GM12878 (cell line): Measurements from ENCODE around the gene SCAI.
"Not testable (repeated sequence)": the region's sequence is repeated elsewhere in the genome, so short reads cannot be mapped to it uniquely, and the experiment has no call there.

Experiments
- EP300 ChIP-seq, 2 experiments: fragments of 150-350 bp in 1 of 2; IDR thresholded peaks; 2 replicates each; pipeline ENCODE4 v1.6.1; 2011 to 2012; ENCODE audit warnings: low read depth in 2 of 2, low read length in 2 of 2, borderline replicate concordance in 1 of 2, improper control_type of control experiment in 1 of 2, inconsistent platforms in 1 of 2; ENCODE audit not compliant: control insufficient read depth in 1 of 2
- KDM1A ChIP-seq: fragments of 200-600 bp; sonication (generic); IDR thresholded peaks from 2 replicates; pipeline ENCODE4 v1.6.1; 2016; ENCODE audit warnings: borderline replicate concordance
- POLR2A ChIP-seq: IDR thresholded peaks from 2 replicates; pipeline ENCODE4 v1.6.1; 2011; ENCODE audit warnings: low read depth, mild to moderate bottlenecking, low read length
- REST ChIP-seq: IDR thresholded peaks from 2 replicates; pipeline ENCODE4 v1.6.1; 2012; ENCODE audit warnings: mild to moderate bottlenecking, low read depth, low read length
- SIN3A ChIP-seq: IDR thresholded peaks from 2 replicates; pipeline ENCODE4 v1.6.1; 2012; ENCODE audit warnings: low read depth, low read length, improper control_type of control experiment
- SP1 ChIP-seq: IDR thresholded peaks from one replicate; pipeline ENCODE4 v1.6.1; 2011; ENCODE audit warnings: low read depth, low read length
- TF ChIP-seq, protein P1 (sequence below), 3 experiments: IDR thresholded peaks in 2 of 3; conservative IDR thresholded peaks in 1 of 3; 2 replicates each; pipeline ENCODE4 v1.5.1; 2011; ENCODE audit warnings: low read depth in 3 of 3, low read length in 3 of 3, mild to moderate bottlenecking in 3 of 3, control low read depth in 2 of 3, moderate library complexity in 2 of 3, inconsistent platforms in 1 of 3, mixed read lengths in 1 of 3; ENCODE audit not compliant: control insufficient read depth in 2 of 3, insufficient read depth in 1 of 3; ENCODE audit errors: extremely low read depth in 1 of 3

DNA sequence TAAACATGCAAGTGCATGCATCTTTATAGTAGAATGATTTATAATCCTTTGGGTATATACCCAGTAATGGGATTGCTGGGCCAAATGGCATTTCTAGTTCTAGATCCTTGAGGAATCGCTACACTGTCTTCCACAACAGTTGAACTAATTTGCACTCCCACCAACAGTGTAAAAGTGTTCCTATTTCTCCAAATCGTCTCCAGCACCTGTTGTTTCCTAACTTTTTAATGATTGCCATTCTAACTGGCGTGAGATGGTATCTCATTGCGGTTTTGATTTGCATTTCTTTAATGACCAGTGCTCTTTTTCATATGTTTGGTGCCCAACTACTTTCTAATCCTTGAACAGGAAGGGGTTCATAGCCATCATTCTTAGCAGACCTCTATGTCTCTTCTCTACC is 38.4 kb upstream of the SCAI start:
- not testable (repeated sequence) for TF ChIP-seq SP1; REST; POLR2A; KDM1A; EP300 (IDR thresholded peaks at IDR 0.05; ENCODE audit: borderline replicate concordance in 1 of 2, control insufficient read depth in 1 of 2, low read depth in 2 of 2, low read length in 2 of 2); SIN3A
- TF ChIP-seq, protein P1, sequence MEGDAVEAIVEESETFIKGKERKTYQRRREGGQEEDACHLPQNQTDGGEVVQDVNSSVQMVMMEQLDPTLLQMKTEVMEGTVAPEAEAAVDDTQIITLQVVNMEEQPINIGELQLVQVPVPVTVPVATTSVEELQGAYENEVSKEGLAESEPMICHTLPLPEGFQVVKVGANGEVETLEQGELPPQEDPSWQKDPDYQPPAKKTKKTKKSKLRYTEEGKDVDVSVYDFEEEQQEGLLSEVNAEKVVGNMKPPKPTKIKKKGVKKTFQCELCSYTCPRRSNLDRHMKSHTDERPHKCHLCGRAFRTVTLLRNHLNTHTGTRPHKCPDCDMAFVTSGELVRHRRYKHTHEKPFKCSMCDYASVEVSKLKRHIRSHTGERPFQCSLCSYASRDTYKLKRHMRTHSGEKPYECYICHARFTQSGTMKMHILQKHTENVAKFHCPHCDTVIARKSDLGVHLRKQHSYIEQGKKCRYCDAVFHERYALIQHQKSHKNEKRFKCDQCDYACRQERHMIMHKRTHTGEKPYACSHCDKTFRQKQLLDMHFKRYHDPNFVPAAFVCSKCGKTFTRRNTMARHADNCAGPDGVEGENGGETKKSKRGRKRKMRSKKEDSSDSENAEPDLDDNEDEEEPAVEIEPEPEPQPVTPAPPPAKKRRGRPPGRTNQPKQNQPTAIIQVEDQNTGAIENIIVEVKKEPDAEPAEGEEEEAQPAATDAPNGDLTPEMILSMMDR (IDR thresholded peaks at IDR 0.05 in 2 of 3, conservative IDR thresholded peaks at IDR 0.05 in 1 of 3; ENCODE audit: control insufficient read depth in 2 of 3, extremely low read depth in 1 of 3, insufficient read depth in 1 of 3, low read depth in 3 of 3, low read length in 3 of 3): not testable (repeated sequence)
